ENCODE results near the gene NGDN.

Gene NGDN

DNA sequence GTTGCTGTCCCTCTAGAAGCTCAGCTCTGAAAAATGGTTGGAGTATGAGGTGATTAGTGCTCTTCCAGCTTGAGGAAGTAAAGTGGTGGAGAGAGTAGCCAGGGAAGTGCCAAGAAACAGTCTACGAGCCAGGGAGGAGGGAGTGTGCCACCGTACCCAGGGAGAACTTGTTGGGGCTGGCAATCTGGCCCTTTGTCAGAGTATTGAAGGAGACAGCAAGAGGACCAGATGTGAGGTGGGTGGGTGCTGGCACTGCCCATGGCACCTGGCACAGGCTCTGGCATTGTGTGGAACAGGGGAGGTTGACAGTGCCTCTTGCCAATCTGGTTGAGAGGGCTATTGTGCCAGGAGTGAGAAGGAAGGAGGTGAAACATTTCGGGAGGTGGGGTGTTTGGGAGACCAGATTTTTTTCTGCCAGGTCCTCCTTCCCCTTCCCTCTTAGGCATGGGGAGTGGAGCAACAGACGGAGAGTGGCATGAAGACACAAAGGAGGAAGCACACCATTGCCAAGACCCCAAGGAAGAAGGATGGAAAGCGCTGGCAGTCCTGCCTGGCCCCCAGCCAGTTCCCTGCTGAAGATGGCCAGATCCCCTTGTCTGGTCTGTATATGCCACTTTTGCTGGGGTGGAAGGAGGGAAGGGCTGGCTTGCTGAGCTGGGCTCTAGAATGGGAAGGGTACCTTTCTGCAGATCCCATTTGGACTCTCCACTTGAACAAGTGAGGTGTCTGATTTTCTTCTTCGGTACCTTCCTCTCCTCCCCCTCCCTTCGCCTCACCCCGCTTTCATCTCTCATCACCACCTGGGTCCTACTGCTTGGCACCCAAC, 44.5 kb downstream of the NGDN start:
- no peak overlapping the region for H3K9ac ChIP-seq (ENCODE audit: low read depth, low read length)
- H3K4me1 ChIP-seq (ENCODE audit: insufficient read depth, low read length): peaks cover 12% of the 10 kb centered on the region; the same call in 1 of the 2 replicates
- no peaks in the 10 kb centered on the region for H3K9me3 ChIP-seq (ENCODE audit: insufficient read depth, low read depth, low read length)
- no peak overlapping the region for H3K27ac ChIP-seq (ENCODE audit: low read length)
- H3K36me3 ChIP-seq (ENCODE audit: insufficient read depth, low read depth, low read length): no peaks in the 10 kb centered on the region
- H3K4me3 ChIP-seq (ENCODE audit: low read length): no peak overlapping the region
- 0 out of 2 replicates have a peak, but pooled peaks cover 8% of the 10 kb centered on the region for H3K27me3 ChIP-seq (ENCODE audit: insufficient read depth, low read length)

DNA sequence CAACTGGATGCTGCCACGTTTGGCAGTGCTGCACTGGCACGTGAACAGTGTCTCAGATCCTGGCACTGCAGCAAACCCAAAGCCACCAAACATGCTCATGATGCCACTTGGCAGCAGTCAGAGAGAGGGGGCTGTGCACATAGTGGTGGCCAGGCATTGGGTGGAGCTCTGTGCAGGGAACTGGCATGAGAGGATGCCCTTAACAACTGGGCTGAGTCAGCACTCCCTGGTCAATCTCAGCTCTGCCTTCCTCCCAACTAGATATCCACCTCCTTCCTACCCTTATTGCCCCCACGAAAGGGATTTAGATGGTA, 45.1 kb downstream of the NGDN start:
- no peak overlapping the region for H3K4me3 ChIP-seq (ENCODE audit: low read length)
- H3K9me3 ChIP-seq (ENCODE audit: insufficient read depth, low read depth, low read length): no peaks in the 10 kb centered on the region
- no peak overlapping the region for H3K27ac ChIP-seq (ENCODE audit: low read length)
- H3K36me3 ChIP-seq (ENCODE audit: insufficient read depth, low read depth, low read length): no peaks in the 10 kb centered on the region
- H3K9ac ChIP-seq (ENCODE audit: low read depth, low read length): no peak overlapping the region
- peaks cover 12% of the 10 kb centered on the region; the same call in 1 of the 2 replicates for H3K4me1 ChIP-seq (ENCODE audit: insufficient read depth, low read length)
- 0 out of 2 replicates have a peak, but pooled peaks cover 8% of the 10 kb centered on the region for H3K27me3 ChIP-seq (ENCODE audit: insufficient read depth, low read length)

DNA sequence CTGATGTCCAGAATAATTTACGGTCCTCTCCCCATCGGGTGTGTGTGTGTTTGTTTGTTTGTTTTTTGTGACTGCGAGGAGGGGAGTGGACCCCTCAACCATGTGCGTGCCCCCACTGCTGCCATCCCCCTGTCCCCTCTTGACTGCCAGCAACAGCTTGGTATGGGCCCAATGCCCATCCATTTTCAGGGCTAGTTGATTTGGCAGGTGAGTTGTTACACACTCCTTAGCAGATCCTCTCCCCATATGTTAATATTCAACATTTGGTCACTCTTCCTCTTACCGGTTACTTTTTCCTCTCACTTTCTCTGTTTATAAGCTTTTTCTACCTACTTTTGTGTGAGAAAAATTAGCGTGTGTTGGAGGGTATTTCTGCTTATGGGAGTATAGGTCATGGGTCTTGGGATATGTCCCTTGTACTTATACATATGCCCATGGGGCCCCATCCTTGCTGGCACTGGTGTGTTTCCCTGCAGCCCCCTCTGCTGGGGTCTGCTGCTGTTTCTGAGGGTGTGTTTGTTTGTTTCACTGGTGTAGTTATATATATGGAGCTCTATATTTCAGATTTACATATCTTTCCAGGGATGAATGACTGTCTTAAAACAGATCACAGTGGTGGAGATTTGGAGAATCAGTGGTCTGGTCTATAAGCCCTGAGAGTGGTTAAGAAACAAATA, 48.3 kb downstream of the NGDN start:
- Histone ChIP-seq H3K9me3 (ENCODE audit: insufficient read depth, low read depth, low read length) (no peaks in the 10 kb centered on the region), H3K4me1 (ENCODE audit: insufficient read depth, low read length) (peaks cover 16% of the 10 kb centered on the region; the same call in 1 of the 2 replicates), H3K9ac (ENCODE audit: low read depth, low read length) (no peak overlapping the region), H3K27ac (ENCODE audit: low read length) (no peak overlapping the region), H3K36me3 (ENCODE audit: insufficient read depth, low read depth, low read length) (0 out of 2 replicates have a peak, but pooled peaks cover 4% of the 10 kb centered on the region), H3K27me3 (ENCODE audit: insufficient read depth, low read length) (0 out of 2 replicates have a peak, but pooled peaks cover 8% of the 10 kb centered on the region), H3K4me3 (ENCODE audit: low read length) (no peak overlapping the region)

DNA sequence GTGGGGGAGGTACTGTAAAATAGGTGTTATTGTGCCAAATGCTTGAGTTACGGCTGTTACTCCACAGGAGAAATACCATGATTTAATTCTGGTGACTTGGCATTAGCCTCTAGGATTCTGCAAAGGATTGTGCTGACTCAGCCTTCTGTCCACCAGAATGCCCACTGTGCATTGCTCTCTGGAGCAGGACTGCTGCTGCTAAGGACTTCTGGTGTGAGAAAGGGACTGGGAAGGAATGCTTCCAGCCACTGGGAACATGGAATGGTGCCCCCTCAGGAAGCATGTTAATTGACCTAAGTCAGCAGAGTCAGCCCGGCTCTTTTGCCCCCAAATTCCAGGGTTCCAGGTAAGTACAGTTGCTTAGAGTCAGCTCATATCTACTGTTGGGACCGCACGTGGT, 49.2 kb downstream of the NGDN start:
- Histone ChIP-seq H3K9me3 (ENCODE audit: insufficient read depth, low read depth, low read length) (no peaks in the 10 kb centered on the region), H3K36me3 (ENCODE audit: insufficient read depth, low read depth, low read length) (0 out of 2 replicates have a peak, but pooled peaks cover 6% of the 10 kb centered on the region), H3K27me3 (ENCODE audit: insufficient read depth, low read length) (0 out of 2 replicates have a peak, but pooled peaks cover 8% of the 10 kb centered on the region), H3K4me3 (ENCODE audit: low read length) (no peak overlapping the region), H3K27ac (ENCODE audit: low read length) (no peak overlapping the region), H3K4me1 (ENCODE audit: insufficient read depth, low read length) (peaks cover 16% of the 10 kb centered on the region; the same call in 1 of the 2 replicates), H3K9ac (ENCODE audit: low read depth, low read length) (no peak overlapping the region; the same call in 1 of the 2 replicates)

DNA sequence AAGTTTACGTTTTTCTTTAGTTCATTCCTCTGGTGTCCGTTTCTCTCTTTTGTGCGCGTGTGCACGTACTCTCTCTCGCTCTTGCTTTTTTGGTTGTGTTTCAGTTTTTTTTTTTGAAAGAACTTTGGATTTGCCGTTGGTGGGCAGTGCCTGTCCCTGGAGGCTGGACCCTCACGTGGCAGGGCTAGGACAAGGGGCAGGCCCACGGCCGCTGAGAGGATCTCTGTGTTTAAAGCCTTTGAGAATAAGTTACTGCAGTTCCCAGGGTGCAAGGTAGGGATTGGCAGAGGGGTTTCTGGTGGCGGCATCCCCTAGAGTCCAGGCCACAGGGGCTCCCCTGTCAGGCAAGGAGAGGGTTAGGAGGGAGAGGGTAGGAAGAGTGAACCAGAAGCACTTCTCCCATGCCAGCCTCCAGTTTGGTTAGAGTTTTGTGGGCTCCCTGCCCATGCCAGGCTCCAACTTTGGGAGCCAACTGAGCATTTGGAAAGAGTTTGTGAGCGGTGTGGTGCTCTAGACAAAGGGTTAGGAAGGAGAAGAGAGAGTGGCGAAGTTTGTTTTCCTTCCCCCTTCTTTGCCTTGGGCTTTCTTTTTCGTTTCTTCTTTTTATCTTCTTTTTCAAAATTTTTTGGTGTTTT, 51.5 kb downstream of the NGDN start:
- no peak overlapping the region for H3K9ac ChIP-seq (ENCODE audit: low read depth, low read length)
- H3K4me1 ChIP-seq (ENCODE audit: insufficient read depth, low read length): peaks cover 16% of the 10 kb centered on the region; the same call in 1 of the 2 replicates
- H3K9me3 ChIP-seq (ENCODE audit: insufficient read depth, low read depth, low read length): no peaks in the 10 kb centered on the region
- peaks cover 25% of the 10 kb centered on the region; the same call in 1 of the 2 replicates for H3K36me3 ChIP-seq (ENCODE audit: insufficient read depth, low read depth, low read length)
- H3K27me3 ChIP-seq (ENCODE audit: insufficient read depth, low read length): 0 out of 2 replicates have a peak, but pooled peaks cover 7% of the 10 kb centered on the region
- H3K4me3 ChIP-seq (ENCODE audit: low read length): no peak overlapping the region
- no peak overlapping the region for H3K27ac ChIP-seq (ENCODE audit: low read length)

DNA sequence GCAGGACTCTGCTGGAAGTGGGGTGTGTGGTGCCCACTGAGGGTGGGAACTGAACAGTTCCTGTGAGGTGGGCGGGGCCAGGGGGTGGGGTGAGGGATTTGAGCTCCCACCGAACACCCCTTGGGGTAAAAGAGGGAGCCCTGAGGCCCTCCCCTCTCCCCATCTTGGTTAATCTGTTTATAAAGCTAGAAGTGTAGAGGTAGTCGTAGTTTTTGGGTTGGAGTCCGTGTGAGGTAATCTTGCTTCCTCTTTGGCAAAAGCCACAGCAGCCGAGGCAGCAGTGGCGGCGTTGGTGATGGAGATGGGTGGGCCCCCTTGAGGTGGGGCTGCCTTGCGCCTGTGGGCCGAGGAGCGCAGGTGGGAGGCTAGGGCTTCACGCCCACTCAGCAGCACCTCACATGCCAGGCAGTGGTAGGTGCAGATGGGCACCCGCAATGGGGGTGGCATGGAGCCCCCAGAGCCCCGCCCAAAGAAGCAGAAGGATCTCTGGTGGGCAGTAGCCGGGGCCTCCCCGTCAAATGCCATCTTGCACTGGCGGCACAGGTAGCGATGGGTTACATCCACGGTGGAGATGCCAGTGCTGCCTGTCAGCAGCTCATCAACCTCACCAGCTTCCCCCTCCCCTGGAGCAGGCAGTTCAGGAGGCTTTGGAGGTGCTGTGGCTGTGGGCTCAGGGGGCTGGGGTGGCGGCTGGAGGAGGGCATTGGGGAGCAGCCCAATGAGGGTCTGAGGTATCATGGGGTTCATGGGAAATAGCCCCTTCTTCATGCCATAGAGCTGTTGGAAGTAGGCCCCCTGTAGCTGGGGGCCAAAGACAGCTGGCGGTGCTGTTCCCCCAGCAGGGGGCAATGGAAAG, 52.5 kb downstream of the NGDN start:
- Histone ChIP-seq H3K4me3 (ENCODE audit: low read length) (no peak overlapping the region), H3K27me3 (ENCODE audit: insufficient read depth, low read length) (no peaks in the 10 kb centered on the region), H3K9me3 (ENCODE audit: insufficient read depth, low read depth, low read length) (no peaks in the 10 kb centered on the region), H3K4me1 (ENCODE audit: insufficient read depth, low read length) (peaks cover 16% of the 10 kb centered on the region; the same call in 1 of the 2 replicates), H3K36me3 (ENCODE audit: insufficient read depth, low read depth, low read length) (peaks cover 35% of the 10 kb centered on the region), H3K27ac (ENCODE audit: low read length) (no peak overlapping the region), H3K9ac (ENCODE audit: low read depth, low read length) (no peak overlapping the region)

DNA sequence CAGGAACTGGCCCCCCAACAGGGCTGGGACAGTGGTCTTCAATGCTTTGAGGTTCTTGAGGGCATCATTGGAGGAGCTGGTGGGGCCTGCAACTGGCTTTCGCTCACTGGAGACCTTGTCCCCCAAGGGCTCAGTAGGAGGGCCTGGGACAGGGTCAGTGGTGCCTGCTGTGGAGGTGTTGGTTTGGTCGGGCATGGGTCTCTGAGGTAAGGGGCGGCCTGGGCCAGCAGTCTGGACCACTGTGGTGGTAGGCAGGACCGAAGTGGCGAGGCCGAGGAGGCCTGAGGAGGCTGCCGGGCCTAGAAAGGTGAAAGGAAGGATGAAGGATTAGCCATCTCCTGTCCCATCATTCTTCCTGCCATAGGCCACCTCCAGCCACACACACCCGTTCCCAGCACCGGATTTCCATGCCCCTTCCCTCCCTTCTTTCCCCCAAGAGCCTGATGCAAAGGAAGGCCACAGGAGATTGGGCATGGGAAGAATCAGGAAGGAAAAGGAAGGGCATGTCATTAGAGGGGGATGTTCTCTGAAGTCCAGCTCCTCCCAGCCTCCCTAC, 53.2 kb downstream of the NGDN start:
- H3K36me3 ChIP-seq (ENCODE audit: insufficient read depth, low read depth, low read length): peaks cover 42% of the 10 kb centered on the region
- no peak overlapping the region for H3K27ac ChIP-seq (ENCODE audit: low read length)
- no peak overlapping the region for H3K9ac ChIP-seq (ENCODE audit: low read depth, low read length)
- H3K27me3 ChIP-seq (ENCODE audit: insufficient read depth, low read length): no peaks in the 10 kb centered on the region
- H3K9me3 ChIP-seq (ENCODE audit: insufficient read depth, low read depth, low read length): no peaks in the 10 kb centered on the region
- no peak overlapping the region for H3K4me3 ChIP-seq (ENCODE audit: low read length)
- peaks cover 16% of the 10 kb centered on the region; the same call in 1 of the 2 replicates for H3K4me1 ChIP-seq (ENCODE audit: insufficient read depth, low read length)

DNA sequence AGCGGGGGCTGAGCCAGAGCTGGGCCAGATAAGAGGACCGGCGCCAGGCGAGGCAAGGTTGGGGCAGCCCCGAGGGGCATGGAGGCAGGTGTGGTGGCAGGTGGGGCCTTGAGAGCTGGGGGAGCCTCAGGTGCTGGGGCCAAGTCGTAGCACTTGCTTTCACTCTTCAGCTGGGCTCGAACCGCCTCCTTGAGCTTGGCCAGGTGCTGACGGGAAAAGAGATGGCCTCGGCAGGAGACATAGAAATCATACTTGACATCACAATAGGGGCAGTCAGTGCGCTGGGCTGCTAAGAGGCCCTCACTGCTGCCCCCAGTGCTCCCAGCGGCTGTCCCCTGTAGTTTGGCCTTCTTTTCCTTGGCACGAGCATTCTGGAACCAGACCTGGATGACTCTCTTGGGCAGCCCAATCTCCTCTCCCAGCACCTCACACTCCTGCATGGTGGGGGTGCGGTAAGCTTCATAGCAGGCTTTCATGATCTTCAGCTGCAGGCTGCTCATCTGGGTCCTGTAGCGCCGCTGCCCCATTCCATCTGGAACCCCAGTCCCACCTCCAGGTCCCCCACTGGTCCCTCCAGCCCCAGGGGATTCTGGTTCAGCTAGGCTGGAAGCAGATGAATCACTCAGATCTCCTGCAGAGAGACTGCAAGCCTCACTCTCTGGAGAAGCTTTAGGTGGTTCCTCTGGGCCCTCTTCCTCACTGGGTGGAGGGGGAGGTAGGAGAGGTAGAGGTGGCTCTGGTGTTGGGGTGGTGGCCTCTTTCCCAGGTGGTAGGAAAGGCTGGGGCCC, 53.9 kb downstream of the NGDN start:
- Histone ChIP-seq H3K27me3 (ENCODE audit: insufficient read depth, low read length) (no peaks in the 10 kb centered on the region), H3K9ac (ENCODE audit: low read depth, low read length) (no peak overlapping the region), H3K9me3 (ENCODE audit: insufficient read depth, low read depth, low read length) (no peaks in the 10 kb centered on the region), H3K4me1 (ENCODE audit: insufficient read depth, low read length) (peaks cover 10% of the 10 kb centered on the region; the same call in 1 of the 2 replicates), H3K36me3 (ENCODE audit: insufficient read depth, low read depth, low read length) (peaks cover 42% of the 10 kb centered on the region), H3K27ac (ENCODE audit: low read length) (no peak overlapping the region), H3K4me3 (ENCODE audit: low read length) (no peak overlapping the region)

DNA sequence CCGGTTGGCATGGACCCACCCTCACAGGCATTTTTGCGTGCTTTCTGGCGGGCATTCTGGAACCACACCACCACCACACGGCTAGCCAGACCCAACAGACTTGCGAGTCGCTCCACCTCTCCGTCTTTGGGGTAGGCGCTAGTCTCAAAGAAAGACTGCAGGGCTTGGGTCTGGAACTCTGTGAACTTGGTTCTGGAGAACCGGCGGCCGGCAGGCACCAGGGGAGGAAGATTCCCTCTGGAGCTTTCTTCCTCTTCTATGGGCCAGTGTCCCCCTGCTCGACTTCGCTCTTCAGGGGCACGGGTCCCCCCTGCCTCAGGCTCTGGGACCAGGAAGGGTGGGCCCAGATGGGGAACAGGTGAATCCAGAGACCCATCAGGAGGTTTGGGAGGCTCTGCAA, 55.5 kb downstream of the NGDN start:
- H3K4me3 ChIP-seq (ENCODE audit: low read length): no peak overlapping the region
- peaks cover 56% of the 10 kb centered on the region for H3K36me3 ChIP-seq (ENCODE audit: insufficient read depth, low read depth, low read length)
- H3K27me3 ChIP-seq (ENCODE audit: insufficient read depth, low read length): no peaks in the 10 kb centered on the region
- peaks cover 2% of the 10 kb centered on the region; the same call in 1 of the 2 replicates for H3K4me1 ChIP-seq (ENCODE audit: insufficient read depth, low read length)
- H3K9ac ChIP-seq (ENCODE audit: low read depth, low read length): no peak overlapping the region
- no peaks in the 10 kb centered on the region for H3K9me3 ChIP-seq (ENCODE audit: insufficient read depth, low read depth, low read length)
- H3K27ac ChIP-seq (ENCODE audit: low read length): no peak overlapping the region

DNA sequence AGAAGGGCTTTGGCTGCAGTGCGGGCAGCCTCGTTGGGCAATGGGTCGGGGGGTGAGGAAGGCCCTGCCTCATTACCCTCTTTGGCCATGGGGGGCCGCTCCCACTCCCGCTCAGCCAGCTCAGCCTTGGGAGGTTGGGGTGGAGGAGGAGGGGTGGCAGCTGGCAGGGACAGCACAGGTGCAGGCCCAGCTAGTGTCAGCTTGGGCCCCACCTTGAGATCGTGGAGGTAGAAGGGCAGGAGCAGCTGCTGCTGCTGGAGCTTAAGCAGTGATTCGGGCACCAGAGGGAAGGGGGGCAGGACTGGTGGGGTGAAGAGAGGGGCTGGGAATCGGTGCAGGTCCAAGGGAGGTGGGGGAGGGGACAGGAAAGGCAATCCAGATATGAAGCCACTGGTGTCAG, 56.1 kb downstream of the NGDN start:
- H3K4me1 ChIP-seq (ENCODE audit: insufficient read depth, low read length): no peaks in the 10 kb centered on the region
- H3K27ac ChIP-seq (ENCODE audit: low read length): no peak overlapping the region
- no peaks in the 10 kb centered on the region for H3K9me3 ChIP-seq (ENCODE audit: insufficient read depth, low read depth, low read length)
- H3K9ac ChIP-seq (ENCODE audit: low read depth, low read length): no peak overlapping the region
- no peaks in the 10 kb centered on the region for H3K27me3 ChIP-seq (ENCODE audit: insufficient read depth, low read length)
- H3K36me3 ChIP-seq (ENCODE audit: insufficient read depth, low read depth, low read length): peaks cover 60% of the 10 kb centered on the region
- no peak overlapping the region for H3K4me3 ChIP-seq (ENCODE audit: low read length)

All from iPS-20b (cell line).